Measurements from ENCODE around the gene POFUT1.
A peak's percentile ranks its signal among the peaks of the same experiment; 100 is the strongest.
"Not testable (repeated sequence)": the region's sequence is repeated elsewhere in the genome, so short reads cannot be mapped to it uniquely, and the experiment has no call there.

POFUT1 gene

GRCh38 chr20:32236048-32236533 lies 28.4 kb downstream of the POFUT1 start:
- peak; percentile 70 for DNase-seq

- peak; percentile 98 for DNase-seq
These were observed 29.1 kb downstream of the POFUT1 start for GRCh38 chr20:32236819-32237218.

GRCh38 chr20:32237419-32237818 lies 29.7 kb downstream of the POFUT1 start:
- peak; percentile 56 for DNase-seq

GRCh38 chr20:32238483-32239425 lies 31.1 kb downstream of the POFUT1 start:
- no peak for DNase-seq

- DNase-seq, result peak; percentile 76
These were observed 32.5 kb downstream of the POFUT1 start for GRCh38 chr20:32240205-32240604.

GRCh38 chr20:32241807-32242206 lies 34.1 kb downstream of the POFUT1 start:
- peak; percentile 39 for DNase-seq

GRCh38 chr20:32244150-32244823 lies 36.6 kb downstream of the POFUT1 start:
- DNase-seq, result peak; percentile 44

- no peak for DNase-seq
These were observed 37.3 kb downstream of the POFUT1 start for GRCh38 chr20:32244959-32245358.

GRCh38 chr20:32246208-32246607 lies 38.5 kb downstream of the POFUT1 start:
- not testable (repeated sequence) for DNase-seq

- no peak for DNase-seq
These were observed 40.4 kb downstream of the POFUT1 start for GRCh38 chr20:32248043-32248442.

GRCh38 chr20:32249030-32249738 lies 41.5 kb downstream of the POFUT1 start:
- no peak for DNase-seq

GRCh38 chr20:32251470-32251869 lies 43.8 kb downstream of the POFUT1 start:
- DNase-seq, result peak; percentile 15

- no peak for DNase-seq
These were observed 44.5 kb downstream of the POFUT1 start for GRCh38 chr20:32252189-32252588.

GRCh38 chr20:32260973-32261372 lies 53.3 kb downstream of the POFUT1 start:
- DNase-seq, result not testable (repeated sequence)

- no peak for DNase-seq
These were observed 54.0 kb downstream of the POFUT1 start for GRCh38 chr20:32261644-32262043.

- DNase-seq, result peak; percentile 34
These were observed 55.8 kb downstream of the POFUT1 start for GRCh38 chr20:32263398-32263954.

- DNase-seq, result no peak
These were observed 63.9 kb downstream of the POFUT1 start for GRCh38 chr20:32271620-32272019.

GRCh38 chr20:32274359-32274758 lies 66.7 kb downstream of the POFUT1 start:
- DNase-seq, result no peak

GRCh38 chr20:32275163-32275562 lies 67.5 kb downstream of the POFUT1 start:
- DNase-seq, result not testable (repeated sequence)

- peak; percentile 98 for DNase-seq
These were observed 69.9 kb downstream of the POFUT1 start, which contains the start of gene KIF3B for GRCh38 chr20:32277361-32278198. KIF3B (plus strand) TSS chr20:32277651; CDS start chr20:32309778, 32,127 bp downstream.

- no peak for DNase-seq
These were observed 70.5 kb downstream of the POFUT1 start for GRCh38 chr20:32278199-32278643.

GRCh38 chr20:32281711-32282110 lies 74.0 kb downstream of the POFUT1 start:
- DNase-seq, result no peak

All from NCI-H69 (cell line).